Osteoblast (primary cell): ENCODE results near the gene SKAP1. TPM values are rescaled to one million over a fixed set of nuclear protein-coding genes. Genes with fewer than 3 reads are reported as not detected.

Experiments
- DNase-seq: peaks from one replicate; pipeline ENCODE4 v3.0.0; 2011; ENCODE audit warnings: low spot score, mixed read lengths; ENCODE audit not compliant: insufficient read length; ENCODE audit errors: missing footprints
- H2AFZ ChIP-seq: 2 replicates; pipeline ENCODE4 v1.6.0; 2011; ENCODE audit warnings: mild to moderate bottlenecking, low read length
- H3K27ac ChIP-seq: 2 replicates; pipeline ENCODE4 v1.5.1; 2011; ENCODE audit warnings: mild to moderate bottlenecking, low read depth, low read length, moderate library complexity
- H3K27me3 ChIP-seq: 2 replicates; pipeline ENCODE4 v1.6.0; 2012; ENCODE audit warnings: mild to moderate bottlenecking, control low read depth, inconsistent platforms, low read length, moderate library complexity; ENCODE audit not compliant: insufficient read depth
- H3K36me3 ChIP-seq: 2 replicates; pipeline ENCODE4 v1.5.1; 2011; ENCODE audit warnings: mild to moderate bottlenecking, low read length, control low read depth, moderate library complexity; ENCODE audit not compliant: insufficient read depth
- H3K4me1 ChIP-seq: 2 replicates; pipeline ENCODE4 v1.5.1; 2011; ENCODE audit warnings: mild to moderate bottlenecking, low read length, control low read depth, moderate library complexity; ENCODE audit not compliant: insufficient read depth
- H3K4me2 ChIP-seq: 2 replicates; pipeline ENCODE4 v1.6.0; 2011; ENCODE audit warnings: mild to moderate bottlenecking, low read length; ENCODE audit not compliant: insufficient read depth
- H3K4me3 ChIP-seq: fragments of 200-600 bp; sonication (generic); 3 replicates; pipeline ENCODE4 v1.5.1; 2012; ENCODE audit warnings: mild to moderate bottlenecking, low read length, inconsistent platforms; ENCODE audit not compliant: insufficient read depth
- H3K79me2 ChIP-seq: 2 replicates; pipeline ENCODE4 v1.6.0; 2012; ENCODE audit warnings: mild to moderate bottlenecking, low read length, control low read depth, inconsistent platforms; ENCODE audit not compliant: insufficient read depth
- H3K9me3 ChIP-seq: 2 replicates; pipeline ENCODE4 v1.5.1; 2011; ENCODE audit warnings: low read depth, low read length, control low read depth
- H4K20me1 ChIP-seq: 2 replicates; pipeline ENCODE4 v1.6.0; 2012; ENCODE audit warnings: mild to moderate bottlenecking, low read length, control low read depth; ENCODE audit not compliant: insufficient read depth
- total RNA-seq: library from RNA; depleted of rRNA; stranded (reverse); fragments of >200 nt; gene quantifications from 2 replicates; pipeline ENCODE4 v1.2.3, GENCODE V29; 2012
- TF ChIP-seq, protein P1 (sequence below): IDR thresholded peaks from 2 replicates; pipeline ENCODE4 v1.5.1; 2011; ENCODE audit warnings: mild to moderate bottlenecking, low read depth, low read length, moderate library complexity; ENCODE audit errors: extremely low read depth

SKAP1 gene
- total RNA-seq, 1 donor = not detected

DNA sequence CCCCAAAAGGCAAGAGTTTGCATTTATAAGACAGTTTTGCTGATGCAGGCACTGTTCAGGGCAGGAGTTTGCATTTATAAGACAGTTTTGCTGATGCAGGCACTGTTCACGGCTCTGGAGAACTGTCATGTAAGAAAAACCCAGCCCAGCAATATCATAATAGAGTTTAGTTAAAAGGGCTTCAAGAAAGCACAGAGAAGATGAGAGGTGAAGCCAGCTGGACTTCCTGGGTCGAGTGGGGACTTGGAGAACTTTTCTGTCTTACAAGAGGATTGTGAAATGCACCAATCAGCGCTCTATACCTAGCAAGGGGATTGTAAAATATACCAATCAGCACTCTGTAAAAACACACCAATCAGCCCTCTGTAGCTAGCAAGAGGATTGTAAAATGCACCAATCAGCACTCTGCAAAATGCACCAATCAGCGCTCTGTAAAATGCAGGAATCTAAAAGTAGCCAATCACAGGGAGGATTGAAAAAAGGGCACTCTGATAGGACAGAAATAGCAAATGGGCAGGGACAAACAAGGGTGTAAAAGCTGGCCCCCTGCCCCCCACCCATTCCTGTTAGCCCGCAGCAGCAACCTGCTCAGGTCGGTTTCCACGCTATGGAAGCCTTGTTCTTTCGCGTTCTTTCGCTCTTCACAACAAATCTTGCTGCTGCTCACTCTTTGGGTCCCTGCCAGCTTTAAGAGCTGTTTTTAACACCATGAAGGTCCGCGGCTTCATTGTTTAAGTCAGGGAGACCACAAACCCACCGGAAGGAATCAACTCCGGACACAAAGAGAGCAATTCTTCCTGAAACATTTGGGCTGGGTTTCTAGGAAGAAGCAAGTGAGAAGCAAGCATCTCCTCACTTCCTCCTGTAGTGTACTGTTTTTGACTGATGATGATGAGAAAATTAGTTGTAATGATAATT, 327.0 kb downstream of the SKAP1 start:
- Histone ChIP-seq H3K27ac (no peak overlapping the region), H3K4me3 (no peak overlapping the region), H3K4me2 (no peak overlapping the region), H3K27me3 (no peaks in the 10 kb centered on the region), H2AFZ (no peak overlapping the region), H4K20me1 (no peaks in the 10 kb centered on the region), H3K79me2 (peaks cover 36% of the 10 kb centered on the region), H3K36me3 (peaks cover 3% of the 10 kb centered on the region), H3K9me3 (no peaks in the 10 kb centered on the region), H3K4me1 (peaks cover 8% of the 10 kb centered on the region)
- TF ChIP-seq, protein P1, sequence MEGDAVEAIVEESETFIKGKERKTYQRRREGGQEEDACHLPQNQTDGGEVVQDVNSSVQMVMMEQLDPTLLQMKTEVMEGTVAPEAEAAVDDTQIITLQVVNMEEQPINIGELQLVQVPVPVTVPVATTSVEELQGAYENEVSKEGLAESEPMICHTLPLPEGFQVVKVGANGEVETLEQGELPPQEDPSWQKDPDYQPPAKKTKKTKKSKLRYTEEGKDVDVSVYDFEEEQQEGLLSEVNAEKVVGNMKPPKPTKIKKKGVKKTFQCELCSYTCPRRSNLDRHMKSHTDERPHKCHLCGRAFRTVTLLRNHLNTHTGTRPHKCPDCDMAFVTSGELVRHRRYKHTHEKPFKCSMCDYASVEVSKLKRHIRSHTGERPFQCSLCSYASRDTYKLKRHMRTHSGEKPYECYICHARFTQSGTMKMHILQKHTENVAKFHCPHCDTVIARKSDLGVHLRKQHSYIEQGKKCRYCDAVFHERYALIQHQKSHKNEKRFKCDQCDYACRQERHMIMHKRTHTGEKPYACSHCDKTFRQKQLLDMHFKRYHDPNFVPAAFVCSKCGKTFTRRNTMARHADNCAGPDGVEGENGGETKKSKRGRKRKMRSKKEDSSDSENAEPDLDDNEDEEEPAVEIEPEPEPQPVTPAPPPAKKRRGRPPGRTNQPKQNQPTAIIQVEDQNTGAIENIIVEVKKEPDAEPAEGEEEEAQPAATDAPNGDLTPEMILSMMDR = no peak
- DNase-seq = no peak

DNA sequence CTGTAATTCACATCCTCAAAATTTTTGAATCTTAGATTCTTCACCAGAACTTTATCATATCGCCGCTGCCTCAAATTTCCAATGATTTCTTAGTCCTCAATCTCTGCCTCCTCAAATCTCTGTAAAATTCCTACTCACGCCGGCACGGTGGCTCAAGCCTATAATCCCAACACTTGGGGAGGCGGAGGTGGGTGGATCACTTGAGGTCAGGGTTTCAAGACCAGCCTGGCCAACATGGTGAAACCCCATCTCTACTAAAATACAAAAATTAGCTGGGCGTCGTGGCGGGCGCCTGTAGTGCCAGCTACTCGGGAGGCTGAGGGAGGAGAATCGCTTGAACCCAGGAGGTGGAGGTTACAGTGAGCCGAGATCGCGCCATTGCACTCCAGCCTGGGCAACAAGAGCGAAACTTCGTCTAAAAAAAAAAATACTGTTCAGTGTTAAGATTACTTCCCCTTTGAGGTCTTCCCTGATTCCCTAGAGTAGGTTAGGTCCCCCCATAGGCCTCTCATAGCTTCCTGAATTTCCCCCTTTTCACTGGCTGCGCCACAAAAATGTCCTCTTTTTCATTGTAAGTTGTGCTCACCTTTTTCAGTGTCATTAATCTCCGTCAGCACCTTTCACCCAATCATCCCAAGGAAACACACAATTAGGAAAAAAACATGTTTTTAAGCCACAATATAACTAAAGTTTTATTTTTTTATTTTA, 327.8 kb downstream of the SKAP1 start:
- H3K36me3 ChIP-seq = peaks cover 3% of the 10 kb centered on the region
- DNase-seq = no peak
- H2AFZ ChIP-seq = peak overlapping the region; percentile 6
- no peaks in the 10 kb centered on the region for H3K27me3 ChIP-seq
- H3K4me3 ChIP-seq = no peak overlapping the region
- H4K20me1 ChIP-seq = no peaks in the 10 kb centered on the region
- no peaks in the 10 kb centered on the region for H3K9me3 ChIP-seq
- H3K27ac ChIP-seq = no peak overlapping the region
- peaks cover 7% of the 10 kb centered on the region for H3K4me1 ChIP-seq
- TF ChIP-seq, protein P1 = no peak
- peaks cover 38% of the 10 kb centered on the region for H3K79me2 ChIP-seq
- peak overlapping the region; percentile 89 for H3K4me2 ChIP-seq

DNA sequence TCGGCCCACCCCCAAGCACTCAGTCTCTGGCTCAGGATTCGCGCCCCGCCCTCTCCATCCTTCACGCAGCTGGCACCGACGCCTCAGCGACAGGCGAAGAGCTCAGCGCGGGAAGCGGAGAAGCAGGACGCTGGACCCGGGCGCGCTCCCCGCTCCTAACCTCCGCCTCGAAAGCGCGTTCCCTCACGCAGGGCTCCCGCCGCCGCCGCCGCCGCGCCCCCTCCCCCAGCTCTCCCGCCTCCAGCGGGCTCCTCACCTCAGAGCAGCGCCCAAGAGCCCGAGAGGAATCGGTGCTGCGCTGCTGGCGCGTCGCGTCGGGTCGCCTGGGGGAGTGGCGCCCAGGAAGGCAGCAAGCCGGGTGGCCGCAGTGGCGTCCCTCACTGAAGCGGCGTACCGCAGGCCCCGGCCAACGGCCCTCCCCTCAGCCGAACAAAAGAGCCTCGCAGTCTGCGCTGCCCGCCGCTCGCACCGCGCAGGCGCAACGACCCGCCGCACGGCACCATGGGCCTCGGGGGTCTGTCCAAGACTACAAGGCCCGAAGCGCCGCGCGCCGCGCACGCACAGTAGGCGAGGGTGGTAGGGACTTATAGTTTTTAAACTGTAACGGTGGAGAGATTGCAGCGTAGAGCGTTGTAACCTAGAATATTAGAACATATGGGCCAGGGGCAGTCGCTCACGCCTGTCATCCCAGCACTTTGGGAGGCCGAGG, 328.8 kb downstream of the SKAP1 start, which contains the start of gene CBX1:
TSS of gene CBX1 (minus strand) at position 467 of the 709 bp plus-strand sequence. CDS start 24,474 bp downstream, outside the sequence.
- no peaks in the 10 kb centered on the region for H4K20me1 ChIP-seq
- peak within 1 kb of the TSS; percentile 70 for H3K27ac ChIP-seq
- peak within 1 kb of the TSS; percentile 91 for H3K4me3 ChIP-seq
- DNase-seq = peak; percentile 97
- peak within 1 kb of the TSS; percentile 92 for H2AFZ ChIP-seq
- peaks cover 48% of the 10 kb centered on the region for H3K79me2 ChIP-seq
- peak within 1 kb of the TSS; percentile 89 for H3K4me2 ChIP-seq
- H3K9me3 ChIP-seq = no peaks in the 10 kb centered on the region
- H3K36me3 ChIP-seq = peaks cover 3% of the 10 kb centered on the region
- peaks cover 3% of the 10 kb centered on the region for H3K4me1 ChIP-seq
- TF ChIP-seq, protein P1 = no peak
- no peaks in the 10 kb centered on the region for H3K27me3 ChIP-seq
